CD14-positive monocyte (primary cell): ENCODE measurements around the gene STIM1. TPM values are rescaled to one million over a fixed set of nuclear protein-coding genes. Genes with fewer than 3 reads are reported as not detected.
"Not testable (repeated sequence)": the region's sequence is repeated elsewhere in the genome, so short reads cannot be mapped to it uniquely, and the experiment has no call there.

ENCODE experiments used
- DNase-seq, 3 donors: peaks; one replicate each; pipeline ENCODE4 v3.0.0-alpha.2; 2011 to 2022
- H2AFZ ChIP-seq: 2 replicates; pipeline ENCODE4 v1.6.0; 2012; ENCODE audit warnings: mild to moderate bottlenecking, low read depth, low read length, inconsistent platforms; ENCODE audit not compliant: insufficient read depth, poor library complexity, severe bottlenecking
- H3K27ac ChIP-seq, 2 donors: 1 replicate in 1 of 2; 2 replicates in 1 of 2; pipeline ENCODE4 v1.5.1; 2012 to 2013; ENCODE audit warnings: low read length in 2 of 2, control low read depth in 1 of 2, inconsistent platforms in 1 of 2, low read depth in 1 of 2, mild to moderate bottlenecking in 1 of 2
- H3K27me3 ChIP-seq, 2 donors: one replicate each; pipeline versions ENCODE4 v1.6.0 to v1.6.1; 2011 to 2013; ENCODE audit warnings: low read length in 2 of 2; ENCODE audit not compliant: control insufficient read depth in 2 of 2, insufficient read depth in 2 of 2
- H3K36me3 ChIP-seq, 2 donors: replicated peaks in 1 of 2; 1 replicate in 1 of 2; 2 replicates in 1 of 2; pipeline versions ENCODE4 v1.5.1 to v1.6.1; 2012 to 2013; ENCODE audit warnings: low read length in 2 of 2, control low read depth in 1 of 2, inconsistent platforms in 1 of 2, mild to moderate bottlenecking in 1 of 2; ENCODE audit not compliant: insufficient read depth in 2 of 2, control insufficient read depth in 1 of 2
- H3K4me1 ChIP-seq, 2 donors: 1 replicate in 1 of 2; 2 replicates in 1 of 2; pipeline versions ENCODE4 v1.5.1 to v1.6.1; 2012 to 2013; ENCODE audit warnings: low read length in 2 of 2, control low read depth in 1 of 2, inconsistent platforms in 1 of 2, mild to moderate bottlenecking in 1 of 2, moderate library complexity in 1 of 2; ENCODE audit not compliant: insufficient read depth in 2 of 2, control insufficient read depth in 1 of 2
- H3K4me2 ChIP-seq: replicated peaks from 2 replicates; pipeline ENCODE3; 2012; ENCODE audit warnings: low read length, moderate library complexity, mild to moderate bottlenecking; ENCODE audit not compliant: poor library complexity, severe bottlenecking; ENCODE audit errors: extremely low read depth
- H3K4me3 ChIP-seq, 3 experiments: fragments of 200-600 bp in 1 of 3; sonication (generic) in 1 of 3; replicated peaks in 1 of 3; 1 replicate in 2 of 3; 2 replicates in 1 of 3; pipeline ENCODE4 v1.5.1; 2011 to 2013; ENCODE audit warnings: low read length in 3 of 3, mild to moderate bottlenecking in 3 of 3, control low read depth in 2 of 3, low read depth in 2 of 3, inconsistent platforms in 1 of 3, moderate library complexity in 1 of 3
- H3K79me2 ChIP-seq: 2 replicates; pipeline ENCODE4 v1.6.0; 2012; ENCODE audit warnings: mild to moderate bottlenecking, control low read depth, inconsistent platforms, low read length, moderate library complexity; ENCODE audit not compliant: insufficient read depth
- H3K9ac ChIP-seq: 2 replicates; pipeline ENCODE4 v1.6.0; 2017; ENCODE audit warnings: low read length, mild to moderate bottlenecking; ENCODE audit not compliant: insufficient read depth, poor library complexity, severe bottlenecking
- H3K9me3 ChIP-seq, 2 donors: replicated peaks in 1 of 2; 1 replicate in 1 of 2; 2 replicates in 1 of 2; pipeline versions ENCODE4 v1.5.1 to v1.6.1; 2012 to 2013; ENCODE audit warnings: low read length in 2 of 2, control low read depth in 1 of 2; ENCODE audit not compliant: control insufficient read depth in 1 of 2, insufficient read depth in 1 of 2
- H4K20me1 ChIP-seq: 2 replicates; pipeline ENCODE4 v1.6.0; 2012; ENCODE audit warnings: mild to moderate bottlenecking, low read length, control low read depth, moderate library complexity; ENCODE audit not compliant: insufficient read depth
- H3K27ac Mint-ChIP-seq, 7 donors: one replicate each; pipeline ENCODE4 v1.8.0; 2020; ENCODE audit warnings: mild to moderate bottlenecking in 7 of 7, mixed read lengths in 7 of 7, moderate library complexity in 6 of 7, inconsistent platforms in 2 of 7
- H3K27me3 Mint-ChIP-seq, 3 donors: one replicate each; pipeline ENCODE4 v1.8.0; 2021 to 2022; ENCODE audit warnings: low read depth in 3 of 3, mild to moderate bottlenecking in 3 of 3, mixed read lengths in 3 of 3, moderate library complexity in 3 of 3, inconsistent platforms in 1 of 3
- H3K36me3 Mint-ChIP-seq, 2 donors: one replicate each; pipeline ENCODE4 v1.8.0; 2020; ENCODE audit warnings: mixed read lengths in 2 of 2, inconsistent platforms in 1 of 2, mild to moderate bottlenecking in 1 of 2
- H3K4me1 Mint-ChIP-seq: one replicate; pipeline ENCODE4 v1.8.0; 2020; ENCODE audit warnings: mild to moderate bottlenecking, mixed read lengths
- H3K4me3 Mint-ChIP-seq, 2 donors: one replicate each; pipeline ENCODE4 v1.8.0; 2020; ENCODE audit warnings: mild to moderate bottlenecking in 2 of 2, mixed read lengths in 2 of 2, moderate library complexity in 1 of 2
- H3K9me3 Mint-ChIP-seq, 7 donors: one replicate each; pipeline ENCODE4 v1.8.0; 2020 to 2022; ENCODE audit warnings: mixed read lengths in 7 of 7, mild to moderate bottlenecking in 6 of 7, moderate library complexity in 6 of 7, inconsistent platforms in 2 of 7
- CTCF ChIP-seq: fragments of 200-600 bp; IDR thresholded peaks from one replicate; pipeline ENCODE4 v1.8.0; 2022; ENCODE audit warnings: antibody characterized with exemption, mild to moderate bottlenecking
- WGBS: methylation state at CpG from one replicate; pipeline ENCODE4 v1.1.5; 2013; ENCODE audit warnings: missing lambda C conversion rate; ENCODE audit not compliant: insufficient coverage; 5-methylcytosine and 5-hydroxymethylcytosine counted together
- intact Hi-C, 2 donors: fragments of 100-400 bp; cut with micrococcal nuclease; formaldehyde crosslinking; loops; one replicate each; pipeline versions ENCODE4 v1.15.0 to v1.15.1; 2023
- polyA plus RNA-seq, 3 donors: library from polyadenylated mRNA; depleted of rRNA in 1 of 3; unstranded in 2 of 3; stranded (reverse) in 1 of 3; fragments of 300-500 nt in 2 of 3; fragments of >200 nt in 1 of 3; fragmentation: Illumina TruSeq in 2 of 3; gene quantifications; 1 replicate in 2 of 3; 2 replicates in 1 of 3; pipeline ENCODE4 v1.2.3, GENCODE V29; 2012 to 2021

Gene STIM1
- polyA plus RNA-seq, 3 donors: 14.0 to 68.6 (median 21.0) TPM

GRCh38 chr11:3810446-3810845 is 45.0 kb upstream of the STIM1 start:
- no peaks in the 10 kb centered on the region for H3K79me2 ChIP-seq
- no peak overlapping the region for H3K4me3 Mint-ChIP-seq
- H4K20me1 ChIP-seq: no peaks in the 10 kb centered on the region
- no peaks in the 10 kb centered on the region for H3K36me3 ChIP-seq
- TF ChIP-seq CTCF: no peak
- intact Hi-C loops: no loop called here
- 93% methylated on average over 3 of the region's 3 CpGs for WGBS
- H3K4me1 ChIP-seq: peaks cover 10 to 14% of the 10 kb centered on the region in 2 donors
- H3K4me3 ChIP-seq: no peak overlapping the region
- H3K27me3 ChIP-seq: no peaks in the 10 kb centered on the region
- no peak for DNase-seq
- no peak overlapping the region for H3K27ac ChIP-seq
- H3K9ac ChIP-seq: no peak overlapping the region
- peaks cover 3 to 6% of the 10 kb centered on the region in 2 donors for H3K36me3 Mint-ChIP-seq
- no peak overlapping the region for H3K27ac Mint-ChIP-seq
- no peaks in the 10 kb centered on the region for H3K9me3 ChIP-seq
- peaks cover 13% of the 10 kb centered on the region for H3K4me1 Mint-ChIP-seq
- no peak overlapping the region for H2AFZ ChIP-seq
- no peaks in the 10 kb centered on the region for H3K27me3 Mint-ChIP-seq
- no peak overlapping the region for H3K4me2 ChIP-seq
- no peaks in the 10 kb centered on the region for H3K9me3 Mint-ChIP-seq

- no peak for DNase-seq
- Histone ChIP-seq H3K79me2 (no peaks in the 10 kb centered on the region), H3K27me3 (no peaks in the 10 kb centered on the region), H3K4me1 (peaks cover 10 to 14% of the 10 kb centered on the region in 2 donors), H3K4me3 (no peak overlapping the region), H3K27ac (no peak overlapping the region), H3K9me3 (no peaks in the 10 kb centered on the region), H2AFZ (no peak overlapping the region), H3K36me3 (no peaks in the 10 kb centered on the region), H4K20me1 (no peaks in the 10 kb centered on the region), H3K4me2 (no peak overlapping the region), H3K9ac (no peak overlapping the region)
- Mint-ChIP-seq H3K4me1 (peaks cover 13% of the 10 kb centered on the region), H3K4me3 (no peak overlapping the region), H3K27ac (peak overlapping the region in 2 of 7 donors; percentile 18 to 50), H3K27me3 (no peaks in the 10 kb centered on the region), H3K36me3 (peaks cover 3 to 6% of the 10 kb centered on the region in 2 donors), H3K9me3 (no peaks in the 10 kb centered on the region)
- WGBS: 100% methylated on average over 4 of the region's 4 CpGs
- intact Hi-C loops: no loop called here
- no peak for TF ChIP-seq CTCF
These were observed 44.5 kb upstream of the STIM1 start for GRCh38 chr11:3810951-3811350.

GRCh38 chr11:3814832-3815231 is 40.6 kb upstream of the STIM1 start:
- H4K20me1 ChIP-seq, H3K4me2 ChIP-seq, intact Hi-C loops, H3K4me3 ChIP-seq, DNase-seq, H3K27ac ChIP-seq, H3K79me2 ChIP-seq, H3K27me3 ChIP-seq, H3K4me3 Mint-ChIP-seq, H3K9me3 ChIP-seq, H3K27me3 Mint-ChIP-seq, H3K4me1 ChIP-seq, H3K36me3 ChIP-seq, H3K36me3 Mint-ChIP-seq, H2AFZ ChIP-seq, H3K9me3 Mint-ChIP-seq, H3K4me1 Mint-ChIP-seq, H3K9ac ChIP-seq: not testable (repeated sequence)
- H3K27ac Mint-ChIP-seq: peak overlapping the region in 1 of 7 donors; percentile 68
- 100% methylated on average over 3 of the region's 5 CpGs for WGBS
